Measurements from ENCODE around the gene RHOJ.

The RHOJ gene

DNA sequence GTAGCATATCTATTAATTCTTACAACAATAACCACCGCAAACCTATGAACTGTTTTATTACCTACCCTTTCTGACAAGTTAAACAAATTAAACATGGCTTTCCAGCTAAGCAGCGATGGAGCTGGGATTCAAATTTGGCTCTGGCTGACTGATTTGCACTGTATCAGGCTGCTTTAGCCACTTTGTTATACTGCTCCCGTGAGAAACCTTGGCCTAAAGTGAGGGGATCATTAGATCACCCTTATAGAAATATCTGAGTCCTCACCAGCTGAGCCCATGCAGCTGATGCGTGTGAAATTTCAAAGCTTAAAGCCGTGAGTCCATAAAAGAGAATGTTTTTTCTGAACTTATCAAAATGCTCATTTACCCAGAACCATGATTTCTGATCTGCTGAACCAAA lies 122.6 kb downstream of the RHOJ start:
- TF ChIP-seq, protein P1, sequence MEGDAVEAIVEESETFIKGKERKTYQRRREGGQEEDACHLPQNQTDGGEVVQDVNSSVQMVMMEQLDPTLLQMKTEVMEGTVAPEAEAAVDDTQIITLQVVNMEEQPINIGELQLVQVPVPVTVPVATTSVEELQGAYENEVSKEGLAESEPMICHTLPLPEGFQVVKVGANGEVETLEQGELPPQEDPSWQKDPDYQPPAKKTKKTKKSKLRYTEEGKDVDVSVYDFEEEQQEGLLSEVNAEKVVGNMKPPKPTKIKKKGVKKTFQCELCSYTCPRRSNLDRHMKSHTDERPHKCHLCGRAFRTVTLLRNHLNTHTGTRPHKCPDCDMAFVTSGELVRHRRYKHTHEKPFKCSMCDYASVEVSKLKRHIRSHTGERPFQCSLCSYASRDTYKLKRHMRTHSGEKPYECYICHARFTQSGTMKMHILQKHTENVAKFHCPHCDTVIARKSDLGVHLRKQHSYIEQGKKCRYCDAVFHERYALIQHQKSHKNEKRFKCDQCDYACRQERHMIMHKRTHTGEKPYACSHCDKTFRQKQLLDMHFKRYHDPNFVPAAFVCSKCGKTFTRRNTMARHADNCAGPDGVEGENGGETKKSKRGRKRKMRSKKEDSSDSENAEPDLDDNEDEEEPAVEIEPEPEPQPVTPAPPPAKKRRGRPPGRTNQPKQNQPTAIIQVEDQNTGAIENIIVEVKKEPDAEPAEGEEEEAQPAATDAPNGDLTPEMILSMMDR (IDR thresholded peaks at IDR 0.05; ENCODE audit: low read depth, low read length) = no peak
- TF ChIP-seq POLR2A (IDR thresholded peaks at IDR 0.05; ENCODE audit: extremely low read depth, insufficient read length) (no peak), MYC (IDR thresholded peaks at IDR 0.05; ENCODE audit: low read depth, low read length) (no peak)
- TF ChIP-seq, protein P2, sequence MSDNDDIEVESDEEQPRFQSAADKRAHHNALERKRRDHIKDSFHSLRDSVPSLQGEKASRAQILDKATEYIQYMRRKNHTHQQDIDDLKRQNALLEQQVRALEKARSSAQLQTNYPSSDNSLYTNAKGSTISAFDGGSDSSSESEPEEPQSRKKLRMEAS (IDR thresholded peaks at IDR 0.05; ENCODE audit: low read depth, low read length) = no peak
- no peak for DNase-seq (ENCODE audit: low read depth)
- no peak overlapping the region for H3K4me3 ChIP-seq (ENCODE audit: low read depth, low read length)

DNA sequence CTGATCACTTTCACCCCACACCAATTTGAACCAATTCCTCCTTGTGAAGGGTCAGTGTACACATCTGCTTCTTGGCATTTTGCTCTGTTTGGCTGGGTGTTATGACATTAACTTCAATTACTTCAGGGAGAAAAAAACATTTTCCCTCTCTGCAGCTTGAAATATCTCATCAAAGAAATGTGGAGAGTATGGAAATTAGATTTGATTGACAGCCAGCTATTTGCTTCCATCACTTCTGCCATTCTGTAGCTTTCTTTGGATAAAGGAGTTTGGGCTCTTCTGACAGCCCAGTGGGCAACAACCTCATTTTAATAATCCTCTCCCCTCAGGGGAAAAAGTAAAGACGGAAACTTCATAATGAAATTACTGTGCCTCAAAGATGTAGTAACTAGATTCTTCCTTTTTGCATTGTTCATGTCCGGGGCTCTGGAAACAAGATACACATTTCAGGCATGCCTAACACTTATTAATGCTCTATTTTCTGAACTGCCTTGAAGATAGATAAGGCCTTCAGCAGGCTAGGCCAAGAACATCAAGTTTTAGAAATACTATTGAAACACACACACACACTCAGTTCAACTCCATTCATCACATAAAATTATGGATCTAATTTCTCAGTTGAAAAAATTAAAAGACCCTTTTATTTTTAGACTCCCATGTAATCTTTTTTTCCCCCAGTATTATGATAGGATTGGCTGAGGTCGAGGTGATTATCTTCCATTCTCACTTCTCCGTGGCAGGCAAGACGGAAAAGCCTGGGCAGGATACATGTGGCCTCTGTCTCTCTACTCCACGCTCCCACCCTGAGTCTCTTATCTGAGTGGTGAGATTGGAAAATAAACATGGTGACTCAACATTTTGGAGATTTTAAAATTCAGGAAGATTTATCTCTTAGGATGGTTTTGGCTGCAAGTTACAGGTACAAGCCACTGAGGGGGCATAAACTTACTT lies 124.8 kb downstream of the RHOJ start:
- TF ChIP-seq POLR2A (IDR thresholded peaks at IDR 0.05; ENCODE audit: extremely low read depth, insufficient read length) = no peak
- TF ChIP-seq, protein P2 (IDR thresholded peaks at IDR 0.05; ENCODE audit: low read depth, low read length) = no peak
- TF ChIP-seq, protein P1 (IDR thresholded peaks at IDR 0.05; ENCODE audit: low read depth, low read length) = no peak
- TF ChIP-seq MYC (IDR thresholded peaks at IDR 0.05; ENCODE audit: low read depth, low read length) = no peak
- H3K4me3 ChIP-seq (ENCODE audit: low read depth, low read length) = no peak overlapping the region
- no peak for DNase-seq (ENCODE audit: low read depth)

DNA sequence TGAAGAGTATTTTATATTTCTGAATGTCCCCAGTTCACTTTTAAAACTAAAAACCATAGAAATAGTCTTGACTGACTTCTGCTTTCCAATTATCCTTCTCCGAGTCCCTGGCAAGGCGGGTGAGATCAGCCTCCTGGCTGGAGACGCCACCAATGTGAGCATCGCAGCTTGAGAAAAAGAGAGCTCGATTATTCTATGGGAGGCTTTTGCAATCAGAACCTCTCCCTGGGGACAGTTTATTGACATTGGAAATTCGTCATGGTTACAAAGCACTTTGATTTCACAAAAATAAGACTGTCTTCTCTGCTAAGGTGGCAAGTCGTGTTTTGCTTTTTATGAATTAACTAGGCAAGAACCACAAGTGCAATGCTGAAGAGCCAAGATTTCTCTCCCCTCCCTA lies 138.1 kb downstream of the RHOJ start:
- no peak overlapping the region for H3K4me3 ChIP-seq (ENCODE audit: low read depth, low read length)

More for the DNA sequence above, 138.1 kb downstream of the RHOJ start:
- no peak for DNase-seq (ENCODE audit: low read depth)
- TF ChIP-seq, protein P2 (IDR thresholded peaks at IDR 0.05; ENCODE audit: low read depth, low read length) = no peak
- TF ChIP-seq POLR2A (IDR thresholded peaks at IDR 0.05; ENCODE audit: extremely low read depth, insufficient read length) (no peak), MYC (IDR thresholded peaks at IDR 0.05; ENCODE audit: low read depth, low read length) (no peak)
- TF ChIP-seq, protein P1 (IDR thresholded peaks at IDR 0.05; ENCODE audit: low read depth, low read length) = no peak
